DMS 273 (cell line): ENCODE results near the gene EVL.

ENCODE experiments used
- DNase-seq: peaks from one replicate; lab custom pipeline; 2025; ENCODE audit not compliant: unreplicated experiment; lab: John Stamatoyannopoulos, UW

EVL gene

DNA sequence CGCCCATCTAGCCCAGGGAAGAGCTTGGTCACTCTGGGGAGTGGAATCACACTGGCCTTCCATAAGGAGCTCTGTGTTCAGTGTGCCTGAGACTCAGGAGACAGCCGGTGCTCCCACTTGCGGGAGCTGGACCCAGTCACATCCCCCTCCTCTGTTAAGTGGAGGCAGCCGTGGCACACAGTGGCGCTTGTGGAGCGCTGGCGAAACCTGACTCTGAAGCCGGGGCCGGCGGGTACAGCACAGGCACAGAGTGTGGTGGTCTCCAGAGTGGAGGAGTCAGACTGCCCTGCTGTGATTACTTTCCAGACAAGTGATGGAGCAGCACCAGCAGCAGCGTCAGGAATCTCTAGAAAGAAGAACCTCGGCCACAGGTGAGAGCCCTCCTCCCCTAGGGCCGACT is 61.2 kb downstream of the EVL start:
- no peak for DNase-seq

DNA sequence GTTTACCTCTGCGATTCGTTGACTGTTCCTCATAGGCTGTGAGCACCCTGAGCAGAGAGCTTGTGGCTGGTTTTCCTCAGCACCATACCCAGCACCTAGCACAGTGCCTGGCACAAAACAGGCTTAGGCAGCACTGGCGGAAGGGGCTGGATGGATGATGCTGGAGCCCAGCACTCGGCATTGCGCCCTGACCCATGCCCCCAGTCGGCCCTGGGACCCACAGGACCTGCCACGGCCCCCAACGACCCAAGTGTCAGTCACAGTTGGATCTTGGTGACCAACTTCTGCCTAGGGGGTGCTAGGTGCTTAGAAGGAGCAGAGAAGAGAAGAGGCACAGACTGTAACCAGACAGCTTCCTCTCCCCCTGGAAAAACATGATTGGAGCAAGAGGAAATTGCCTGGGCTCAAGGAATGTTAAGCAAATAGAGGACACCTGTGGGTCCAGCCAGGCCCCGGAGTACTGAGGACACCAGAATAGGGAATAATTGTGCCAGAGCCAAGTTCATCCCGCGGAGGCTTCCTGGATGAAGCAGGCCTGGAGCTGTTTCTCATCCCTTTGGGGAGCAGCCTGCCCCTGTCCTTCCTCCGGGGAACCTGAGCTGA is 62.7 kb downstream of the EVL start:
- no peak for DNase-seq

DNA sequence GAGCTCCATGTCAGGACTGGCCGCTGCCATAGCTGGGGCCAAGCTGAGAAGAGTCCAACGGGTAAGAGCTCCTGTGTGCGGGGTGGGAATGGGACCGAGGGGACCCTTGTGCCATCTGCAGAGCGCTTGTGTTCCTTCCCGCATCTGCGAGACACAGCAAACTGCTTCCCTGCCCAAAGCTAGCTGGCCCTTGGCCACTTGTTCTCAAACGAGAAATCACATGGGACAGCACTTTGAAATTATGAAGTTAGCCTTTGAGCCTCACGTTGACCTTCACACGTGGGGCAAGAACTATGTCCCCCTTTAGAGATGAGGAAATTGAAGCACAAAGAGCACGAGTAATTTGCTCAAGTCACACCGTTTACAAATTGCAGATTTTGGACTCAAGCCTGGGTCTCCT is 63.5 kb downstream of the EVL start:
- DNase-seq, result no peak

DNA sequence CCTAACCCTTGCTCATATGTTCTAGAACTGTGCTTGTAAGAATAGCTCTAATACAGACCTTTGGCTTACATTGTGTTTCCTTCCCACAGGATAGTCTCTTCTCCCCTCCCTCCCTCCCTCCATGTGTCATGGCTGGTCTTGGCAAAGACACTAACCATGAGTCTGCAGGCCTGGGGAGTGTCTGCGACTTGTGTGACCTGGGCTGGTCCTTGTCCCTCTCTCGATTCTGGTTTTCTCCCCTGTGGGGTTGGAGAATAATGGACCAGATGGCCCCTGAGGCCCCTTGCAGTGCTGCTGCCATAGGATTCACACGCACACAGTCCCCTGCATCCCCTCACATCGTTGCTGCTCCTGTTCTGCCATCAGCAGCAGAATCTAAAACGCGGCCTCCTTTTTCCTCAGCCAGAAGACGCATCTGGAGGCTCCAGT is 64.0 kb downstream of the EVL start:
- DNase-seq, result no peak

DNA sequence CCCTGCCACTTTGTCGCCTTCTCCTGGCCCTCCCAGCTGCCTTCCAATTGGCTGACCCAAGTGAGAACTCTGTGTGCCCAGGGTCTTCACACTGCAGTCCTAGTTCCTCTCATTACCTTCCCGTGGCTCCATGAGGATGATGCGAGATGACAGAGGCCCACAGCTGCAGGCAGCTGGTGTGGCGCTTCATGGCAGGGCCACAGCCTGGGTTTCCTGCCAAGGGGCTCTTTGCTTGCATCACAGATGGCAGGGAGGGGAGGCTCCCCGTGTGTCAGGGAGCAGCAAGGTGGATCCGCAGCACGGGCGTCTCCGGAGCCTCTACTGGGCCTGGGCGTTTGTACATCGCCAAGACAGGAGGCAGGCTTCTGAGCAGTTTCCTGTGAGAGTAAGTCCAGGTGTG is 65.3 kb downstream of the EVL start:
- DNase-seq, result no peak

DNA sequence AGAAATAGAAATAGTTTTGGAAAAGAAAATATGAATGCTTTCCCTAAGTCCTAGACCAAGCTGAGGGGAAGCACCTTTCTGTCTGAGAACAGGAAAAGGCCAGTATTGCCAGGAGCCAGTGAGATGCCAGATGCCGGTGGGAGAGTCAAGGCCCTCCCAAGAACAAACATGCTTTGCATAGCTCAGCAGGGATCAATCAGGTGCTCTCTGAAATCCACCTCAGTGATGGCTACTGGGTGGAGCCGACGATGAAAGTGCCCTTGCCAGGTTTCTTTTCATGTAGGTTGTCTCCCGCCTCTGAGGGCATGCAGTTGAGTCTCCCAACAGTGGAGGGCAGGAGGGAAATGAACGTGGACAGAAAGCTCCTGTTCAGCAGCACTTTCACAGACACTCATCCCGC is 66.0 kb downstream of the EVL start:
- DNase-seq, result no peak

DNA sequence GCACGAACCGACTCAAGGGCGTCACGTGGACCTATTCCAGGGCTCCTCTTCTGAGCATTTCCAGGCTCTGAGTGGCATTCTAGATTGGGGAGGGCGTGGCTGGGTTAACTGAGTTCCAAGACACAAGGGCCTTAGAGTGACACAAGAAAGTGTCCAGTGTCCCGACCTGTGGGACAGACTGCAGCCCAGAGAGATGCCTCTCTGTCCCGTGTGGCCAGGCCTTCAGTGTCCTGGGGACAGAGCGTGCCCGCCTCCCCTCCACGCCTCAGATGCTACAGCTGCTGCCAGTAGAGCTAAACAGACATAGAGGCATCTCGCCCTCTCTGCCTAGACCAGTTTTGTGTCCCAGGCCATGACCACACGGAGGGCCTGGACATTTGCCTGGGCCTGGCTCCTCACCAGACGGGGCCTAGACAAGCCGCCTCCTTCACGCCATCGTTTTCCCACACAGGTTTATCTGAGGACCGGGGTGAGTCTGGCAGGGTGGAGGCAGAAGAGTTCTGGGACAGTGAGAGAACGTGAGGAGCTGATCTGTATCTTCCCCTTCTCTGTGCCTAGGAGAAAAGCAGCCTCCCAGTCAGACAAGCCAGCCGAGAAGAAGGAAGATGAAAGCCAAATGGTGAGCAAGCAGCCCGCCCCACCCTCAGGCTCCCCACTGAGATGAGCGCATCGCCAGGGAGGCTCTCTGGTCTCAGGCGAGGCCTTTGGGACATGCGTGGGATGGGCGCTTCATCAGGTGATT is 67.1 kb downstream of the EVL start:
- no peak for DNase-seq

DNA sequence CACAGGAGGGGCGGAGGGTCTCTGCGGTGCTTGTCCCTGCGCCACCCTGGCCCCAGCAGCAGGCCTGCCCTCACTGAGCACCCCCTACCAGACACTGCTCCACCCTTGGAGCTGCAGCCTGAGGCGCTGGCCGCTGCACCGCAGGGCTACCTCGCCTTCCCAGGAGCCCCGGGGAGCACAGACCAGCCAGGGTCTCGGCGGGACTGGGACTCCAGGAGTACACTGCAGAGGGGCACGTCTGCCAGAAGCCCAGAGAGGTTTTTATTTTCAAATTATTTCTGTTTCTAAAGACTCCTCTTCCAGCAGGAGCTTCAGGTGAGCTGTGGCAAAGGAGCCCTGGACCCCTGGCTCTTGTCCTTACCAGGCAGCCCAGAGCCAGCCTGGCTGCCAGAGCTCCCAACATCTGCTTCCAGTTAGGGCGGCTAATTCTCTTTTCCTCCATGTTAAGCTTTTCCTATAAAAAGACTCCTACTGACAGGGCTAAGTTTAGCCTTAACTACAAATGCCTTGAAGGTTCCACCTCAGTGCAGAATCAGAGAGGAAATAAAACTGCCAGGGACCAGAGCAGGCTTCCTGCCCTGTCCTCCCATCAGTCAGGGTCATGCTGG is 67.8 kb downstream of the EVL start:
- DNase-seq, result no peak

DNA sequence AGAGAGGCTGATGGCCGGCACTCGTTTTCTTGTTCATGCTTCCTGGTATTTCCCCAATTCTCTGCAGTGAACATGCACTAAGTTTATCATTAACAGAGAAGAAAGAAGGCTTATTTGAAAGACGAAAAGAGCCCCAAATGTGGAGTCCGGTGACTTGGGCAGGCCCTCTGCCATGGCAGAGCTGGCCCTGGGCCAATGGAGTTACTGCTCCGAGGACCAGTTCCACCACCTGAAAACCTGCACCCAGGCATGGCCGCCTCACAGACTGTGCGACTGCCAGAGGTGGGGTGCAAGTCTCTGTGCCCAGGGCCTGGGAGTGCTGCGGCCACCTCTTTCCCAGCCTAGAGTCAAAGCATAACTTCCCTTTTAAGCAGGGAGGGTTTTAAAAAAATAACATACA is 69.4 kb downstream of the EVL start:
- no peak for DNase-seq

DNA sequence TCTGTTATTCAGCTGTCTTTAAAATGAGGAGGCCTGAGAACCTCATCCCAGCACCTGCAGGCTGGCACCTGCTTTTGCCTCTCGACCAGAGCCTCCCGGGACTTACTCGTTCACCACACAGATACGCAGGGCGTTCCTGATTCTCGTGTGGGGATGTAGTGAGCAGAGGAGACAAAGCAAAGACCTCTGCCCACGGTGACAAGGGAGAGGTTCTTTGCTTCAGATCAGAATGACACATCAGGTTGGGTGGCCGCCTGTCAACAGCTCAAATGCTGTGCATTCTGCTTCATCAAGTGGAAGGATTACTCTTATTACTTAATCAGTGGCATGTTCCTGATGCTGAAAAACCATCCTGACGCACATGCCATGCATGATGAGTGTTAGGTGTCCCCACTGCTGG is 69.9 kb downstream of the EVL start:
- no peak for DNase-seq

DNA sequence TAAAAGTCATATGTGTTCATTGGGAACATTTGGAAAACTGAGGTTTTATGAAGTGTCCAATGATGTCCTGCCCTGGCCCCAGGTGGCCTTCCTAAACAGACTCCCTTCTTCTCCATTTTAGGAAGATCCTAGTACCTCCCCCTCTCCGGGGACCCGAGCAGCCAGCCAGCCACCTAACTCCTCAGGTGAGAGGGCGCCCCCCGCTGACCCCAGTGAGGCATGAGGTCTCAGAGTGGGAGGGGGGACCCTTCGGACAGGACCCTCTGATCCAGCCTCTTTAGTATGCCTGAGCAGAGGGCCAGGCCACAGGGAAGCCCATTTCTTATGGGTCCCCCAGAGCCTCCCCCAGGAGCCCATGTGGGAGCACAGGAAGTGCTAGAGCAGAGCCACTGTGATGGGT is 70.6 kb downstream of the EVL start:
- no peak for DNase-seq

DNA sequence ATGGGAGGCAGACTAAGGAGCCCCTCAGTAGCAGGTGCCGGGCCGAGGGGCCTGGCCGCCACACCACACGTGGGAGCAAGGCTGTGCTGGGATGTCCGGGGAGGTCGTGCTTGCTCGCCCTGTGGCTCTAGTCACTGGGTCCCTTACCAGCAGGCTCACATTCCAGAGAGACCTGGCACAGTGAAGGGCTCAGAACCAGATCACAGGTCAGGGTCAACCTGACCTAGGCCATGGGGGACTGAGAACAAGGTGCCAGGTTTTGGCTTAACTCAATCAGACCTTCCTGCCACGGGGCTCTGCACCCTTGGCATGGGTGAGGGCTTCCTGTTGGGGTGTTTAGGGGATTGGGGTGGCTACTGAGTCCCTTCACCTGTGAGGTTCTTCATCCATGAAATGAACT is 72.0 kb downstream of the EVL start:
- DNase-seq, result no peak

DNA sequence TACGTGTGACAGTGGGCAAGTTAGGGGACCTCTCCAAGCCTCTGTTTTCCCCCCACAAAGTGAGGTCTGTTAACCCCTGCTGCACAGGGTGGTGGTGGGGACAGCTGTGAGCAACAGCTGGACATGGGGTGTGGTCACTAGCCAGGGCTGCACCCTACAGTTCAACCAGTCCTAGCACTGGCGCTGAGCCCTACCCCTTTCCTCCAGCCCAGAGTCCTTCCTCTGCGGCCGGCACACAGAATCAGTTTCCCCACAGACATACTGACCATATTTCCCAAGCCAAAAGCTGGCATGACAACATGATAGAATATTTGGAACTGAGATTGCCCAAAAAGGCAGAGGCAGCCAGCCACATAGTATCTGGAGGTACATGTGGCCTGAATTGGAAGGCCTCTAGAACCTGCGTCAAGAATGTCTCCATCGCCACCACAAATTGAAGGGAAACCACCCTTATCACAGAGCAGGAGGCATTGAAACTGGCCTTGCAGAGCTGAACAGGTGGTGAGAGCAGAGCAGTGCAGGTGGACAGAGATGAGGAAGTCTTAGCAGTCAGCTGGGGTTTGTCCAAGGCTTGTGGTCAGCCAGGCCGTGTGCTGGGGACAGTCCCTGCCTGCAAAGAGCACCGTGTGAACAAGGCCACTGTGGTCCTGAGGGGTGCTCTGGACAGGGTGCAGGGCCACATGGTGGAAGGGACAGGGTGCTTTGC is 73.0 kb downstream of the EVL start:
- DNase-seq, result no peak

DNA sequence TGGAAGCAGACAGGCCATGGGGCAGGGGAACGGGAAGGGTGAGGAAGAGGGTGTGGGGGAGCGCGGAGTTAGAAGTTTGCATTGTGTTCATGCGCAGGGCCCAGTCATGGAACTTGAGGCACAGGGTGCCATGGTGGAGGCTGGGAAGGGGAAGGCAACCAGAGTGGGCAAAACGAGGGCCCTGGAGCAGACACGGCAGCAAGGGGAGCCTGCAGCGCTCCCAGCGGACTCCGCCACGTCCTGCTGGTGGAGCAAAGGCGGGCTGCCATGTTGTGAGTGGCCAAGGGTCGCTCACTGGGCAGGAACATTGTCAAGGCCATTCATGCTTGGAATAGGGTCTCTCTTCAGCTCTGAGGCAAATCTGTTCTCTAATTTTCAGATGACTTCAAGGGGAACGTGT is 73.7 kb downstream of the EVL start:
- DNase-seq, result no peak

DNA sequence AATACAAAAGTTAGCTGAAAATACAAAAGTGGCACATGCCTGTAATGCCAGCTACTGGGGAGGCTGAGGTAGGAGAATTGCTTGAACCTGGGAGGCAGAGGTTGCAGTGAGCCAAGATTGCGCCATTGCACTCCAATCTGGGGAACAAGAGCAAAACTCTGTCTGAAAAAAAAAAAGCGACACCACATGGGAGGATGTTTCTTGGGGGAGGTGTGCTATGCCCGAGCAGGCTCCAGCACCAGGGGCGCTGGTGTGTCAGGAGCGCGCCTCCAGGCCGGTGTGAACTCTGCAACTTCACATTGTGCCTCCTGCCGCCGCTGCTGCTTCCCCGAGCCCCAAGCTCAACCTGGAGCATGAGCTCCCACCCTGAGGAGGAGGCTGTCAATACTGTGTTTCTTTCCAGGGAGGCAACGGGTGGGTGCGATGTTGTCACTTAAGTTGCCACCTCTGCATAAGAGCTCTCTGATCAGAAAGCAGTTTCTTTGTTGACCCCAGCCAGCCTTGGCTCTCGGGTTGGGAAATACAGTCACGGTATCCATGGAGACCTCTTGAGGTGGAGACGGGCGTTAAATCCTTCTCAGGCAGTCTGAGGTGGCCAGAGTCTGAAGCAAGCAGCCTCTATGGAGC is 75.3 kb downstream of the EVL start:
- DNase-seq, result peak; percentile 61

DNA sequence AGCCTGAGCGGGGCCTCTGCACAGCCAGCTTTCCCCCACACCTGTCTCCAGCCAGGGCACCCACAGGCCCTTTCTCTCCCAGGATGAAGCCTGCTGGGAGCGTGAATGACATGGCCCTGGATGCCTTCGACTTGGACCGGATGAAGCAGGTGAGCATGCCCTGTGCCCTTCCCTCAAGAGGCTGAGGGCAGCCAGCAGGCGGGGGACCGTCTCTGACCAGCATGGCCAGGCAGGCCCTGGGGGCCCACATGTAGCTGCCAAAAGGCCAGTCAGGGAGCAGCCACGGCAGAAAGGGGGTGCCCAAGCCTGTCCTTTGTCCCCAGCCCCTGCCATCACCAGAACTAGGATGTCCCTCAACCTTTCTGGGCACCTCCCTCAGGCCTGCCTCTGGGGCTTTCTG is 75.9 kb downstream of the EVL start:
- DNase-seq, result no peak

DNA sequence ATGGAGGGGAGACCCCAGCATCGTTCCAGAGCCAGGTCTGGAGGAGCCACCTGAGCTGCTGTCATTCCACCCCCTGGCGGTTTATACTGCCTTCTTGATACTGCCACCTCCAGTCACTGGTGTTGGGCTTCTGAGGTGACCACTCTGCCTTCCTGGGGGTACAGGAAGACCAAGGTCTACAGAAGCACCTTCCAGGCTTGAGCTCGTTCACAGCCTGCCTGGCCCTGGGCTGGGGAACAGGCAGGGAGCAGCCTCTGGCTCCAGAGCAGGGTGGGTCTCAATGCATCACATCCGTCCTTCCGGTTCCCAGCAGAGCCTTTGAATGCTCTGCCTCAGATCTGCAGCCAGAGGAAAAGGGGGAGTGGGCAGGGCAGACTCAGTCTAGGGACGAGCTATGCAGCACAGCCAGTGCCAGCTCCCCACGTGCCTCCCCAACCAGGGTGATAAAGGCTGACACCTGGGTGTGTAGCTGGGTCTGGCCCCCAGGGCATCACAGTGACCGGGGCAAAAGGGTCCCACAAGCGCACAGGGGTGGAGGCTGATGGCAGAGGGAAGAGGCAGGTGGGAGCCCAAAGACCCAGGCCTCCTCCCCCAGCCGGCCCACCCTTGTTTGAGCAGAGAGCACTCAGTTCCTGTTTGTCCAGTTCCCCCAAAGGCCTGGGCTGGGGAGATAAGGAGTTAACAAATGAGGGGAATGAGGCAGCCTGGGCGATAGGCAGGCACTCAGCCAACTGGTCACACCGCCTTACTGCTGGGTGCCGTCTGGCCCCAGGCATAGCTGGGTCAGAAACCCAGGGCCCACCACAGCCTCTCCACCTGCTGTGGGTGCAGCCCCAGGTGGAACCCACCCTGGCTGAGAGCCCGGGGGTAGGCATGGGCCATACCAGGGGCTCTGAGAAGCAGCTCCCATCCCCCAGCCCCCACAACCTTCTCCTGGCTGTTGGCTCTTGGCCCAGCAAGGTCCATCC is 77.1 kb downstream of the EVL start:
- DNase-seq, result peak; percentile 45

DNA sequence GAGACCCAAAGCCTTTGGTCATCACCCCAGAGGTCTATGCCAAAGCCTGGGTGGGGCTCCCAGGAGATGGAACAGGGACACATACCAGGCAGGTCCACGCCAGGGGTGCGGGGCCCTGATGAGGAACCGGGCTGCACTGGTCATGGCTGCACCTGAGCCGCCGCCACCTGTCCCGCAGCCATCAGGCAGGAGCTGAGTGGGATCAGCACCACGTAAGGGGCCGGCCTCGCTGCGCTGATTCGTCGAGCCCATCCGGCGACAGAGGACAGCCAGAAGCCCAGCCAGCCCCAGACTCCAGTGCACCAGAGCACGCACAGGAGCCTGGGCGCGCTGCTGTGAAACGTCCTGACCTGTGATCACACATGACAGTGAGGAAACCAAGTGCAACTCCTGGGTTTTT is 78.3 kb downstream of the EVL start:
- no peak for DNase-seq

DNA sequence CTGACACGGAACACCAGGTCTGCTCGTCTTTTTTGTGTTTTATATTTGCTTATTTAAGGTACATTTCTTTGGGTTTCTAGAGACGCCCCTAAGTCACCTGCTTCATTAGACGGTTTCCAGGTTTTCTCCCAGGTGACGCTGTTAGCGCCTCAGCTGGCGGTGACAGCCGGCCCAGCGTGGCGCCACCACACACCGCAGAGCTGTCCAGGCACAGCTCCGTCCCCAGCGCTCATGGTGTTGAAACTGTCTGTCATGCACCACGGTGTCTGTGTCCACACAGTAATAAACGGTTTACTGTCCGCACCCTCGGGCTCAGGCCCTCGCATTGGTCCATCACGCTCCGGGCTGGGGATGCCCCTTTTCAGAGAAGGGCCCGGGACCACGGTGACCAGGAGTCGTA is 78.7 kb downstream of the EVL start:
- no peak for DNase-seq

DNA sequence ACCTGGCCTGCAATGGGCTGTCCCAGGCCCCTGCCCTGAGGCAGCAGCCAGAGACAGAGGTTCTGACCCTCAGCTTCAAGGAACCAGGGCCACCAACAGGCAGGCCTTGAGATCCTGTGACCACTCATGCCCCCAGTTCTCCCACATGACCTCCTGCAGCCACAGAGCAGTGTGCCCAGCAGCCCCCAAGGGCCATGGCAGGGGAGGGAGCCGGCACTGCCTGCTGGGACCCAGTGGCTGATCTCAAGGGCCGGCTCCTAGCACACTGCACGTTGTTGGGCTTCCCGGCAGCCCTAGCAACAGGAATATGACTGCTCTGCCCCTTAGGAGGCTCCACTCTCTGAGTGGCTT is 79.4 kb downstream of the EVL start:
- DNase-seq, result peak; percentile 20
